Glutamatergic neuron (in vitro differentiated cells): ENCODE measurements around the gene NEAT1. TPM values are rescaled to one million over a fixed set of nuclear protein-coding genes. Genes with fewer than 3 reads are reported as not detected.
A peak's percentile ranks its signal among the peaks of the same experiment; 100 is the strongest.

Experiments used
- DNase-seq: peaks from one replicate; pipeline ENCODE4 v3.0.0; 2022
- H3K27ac Mint-ChIP-seq: one replicate; pipeline ENCODE4 v1.8.0; 2020; ENCODE audit warnings: mild to moderate bottlenecking, mixed read lengths, inconsistent platforms; ENCODE audit not compliant: unreplicated experiment
- H3K27me3 Mint-ChIP-seq: one replicate; pipeline ENCODE4 v1.8.0; 2020; ENCODE audit warnings: mild to moderate bottlenecking, moderate library complexity, mixed read lengths, inconsistent platforms; ENCODE audit not compliant: unreplicated experiment
- H3K36me3 Mint-ChIP-seq: one replicate; pipeline ENCODE4 v1.8.0; 2020; ENCODE audit warnings: mild to moderate bottlenecking, mixed read lengths, inconsistent platforms; ENCODE audit not compliant: unreplicated experiment
- H3K4me1 Mint-ChIP-seq: one replicate; pipeline ENCODE4 v1.8.0; 2020; ENCODE audit warnings: mild to moderate bottlenecking, low read depth, mixed read lengths, inconsistent platforms; ENCODE audit not compliant: unreplicated experiment
- H3K4me3 Mint-ChIP-seq: one replicate; pipeline ENCODE4 v1.8.0; 2020; ENCODE audit warnings: mild to moderate bottlenecking, mixed read lengths, inconsistent platforms; ENCODE audit not compliant: unreplicated experiment
- H3K9me3 Mint-ChIP-seq: one replicate; pipeline ENCODE4 v1.8.0; 2020; ENCODE audit warnings: mild to moderate bottlenecking, moderate library complexity, mixed read lengths, inconsistent platforms; ENCODE audit not compliant: unreplicated experiment
- CTCF ChIP-seq: fragments of 200-600 bp; sonication (generic); IDR thresholded peaks from one replicate; pipeline ENCODE4 v1.5.0; 2021; ENCODE audit not compliant: partially characterized antibody, unreplicated experiment
- total RNA-seq: library from RNA; stranded (reverse); fragmentation: NEBNext Ultra II Directional; extraction: Animal tissue kit (Norgen Biotek cat#: 25700); gene quantifications from one replicate; pipeline ENCODE4 v1.2.1, GENCODE V29; 2021; ENCODE audit not compliant: unreplicated experiment

Gene NEAT1
- total RNA-seq, 1 donor from 2014 or later = 107 TPM

GRCh38 chr11:65382804-65383368 is 39.7 kb upstream of the NEAT1 start:
- Mint-ChIP-seq H3K4me3 (peak overlapping the region; percentile 66), H3K36me3 (no peaks in the 10 kb centered on the region), H3K27ac (peak overlapping the region; percentile 33), H3K9me3 (peaks cover 3% of the 10 kb centered on the region), H3K27me3 (peaks cover 12% of the 10 kb centered on the region), H3K4me1 (peaks cover 6% of the 10 kb centered on the region)
- TF ChIP-seq CTCF = no peak
- DNase-seq = no peak

GRCh38 chr11:65383778-65384177 is 38.8 kb upstream of the NEAT1 start:
- peaks cover 12% of the 10 kb centered on the region for H3K27me3 Mint-ChIP-seq
- H3K4me3 Mint-ChIP-seq = no peak overlapping the region
- no peaks in the 10 kb centered on the region for H3K36me3 Mint-ChIP-seq
- no peak overlapping the region for H3K27ac Mint-ChIP-seq
- no peak for DNase-seq
- H3K4me1 Mint-ChIP-seq = peaks cover 6% of the 10 kb centered on the region
- H3K9me3 Mint-ChIP-seq = peaks cover 3% of the 10 kb centered on the region
- no peak for TF ChIP-seq CTCF

DNA sequence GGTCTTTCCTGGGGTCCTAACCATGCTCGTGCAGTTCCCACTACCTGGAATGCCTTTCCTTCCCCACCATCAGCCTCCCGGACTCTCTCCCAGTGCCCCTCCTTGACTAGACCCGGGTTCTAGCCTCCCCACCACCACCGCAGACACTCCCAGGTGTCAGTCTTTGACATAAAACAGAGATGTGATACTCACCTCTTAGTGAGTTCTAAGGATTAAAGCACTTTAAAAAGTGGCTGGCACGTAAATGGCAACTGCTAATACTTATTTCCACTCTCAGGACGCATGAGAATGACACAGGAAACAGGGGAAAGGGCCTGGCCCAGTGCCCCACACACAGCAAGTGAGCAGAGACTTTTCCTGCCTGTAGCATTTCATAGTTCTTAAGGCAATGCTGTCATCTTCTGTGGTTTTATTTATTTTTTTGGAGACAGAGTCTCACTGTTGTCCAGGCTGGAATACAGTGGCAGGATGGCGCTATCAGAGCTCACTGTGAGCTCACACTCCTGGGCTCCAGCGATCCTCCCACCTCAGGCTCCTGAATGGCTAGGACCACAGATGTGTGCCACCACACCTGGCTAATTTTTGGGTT is 38.2 kb upstream of the NEAT1 start:
- Mint-ChIP-seq H3K4me1 (peaks cover 6% of the 10 kb centered on the region), H3K9me3 (peaks cover 3% of the 10 kb centered on the region), H3K27ac (no peak overlapping the region), H3K36me3 (no peaks in the 10 kb centered on the region), H3K4me3 (no peak overlapping the region), H3K27me3 (peaks cover 12% of the 10 kb centered on the region)
- no peak for DNase-seq
- no peak for TF ChIP-seq CTCF

- Mint-ChIP-seq H3K4me3 (peak within 1 kb of the TSS; percentile 89), H3K36me3 (no peaks in the 10 kb centered on the region), H3K4me1 (peaks cover 6% of the 10 kb centered on the region), H3K9me3 (peaks cover 3% of the 10 kb centered on the region), H3K27ac (peak within 1 kb of the TSS; percentile 22), H3K27me3 (peaks cover 12% of the 10 kb centered on the region)
- no peak for TF ChIP-seq CTCF
- peak; percentile 90 for DNase-seq
Measured at GRCh38 chr11:65386307-65387140, 36.1 kb upstream of the NEAT1 start, which contains the start of gene FRMD8. Gene FRMD8, plus strand, starts transcription at chr11:65386637. Its CDS starts 400 bp downstream, at chr11:65387037.

DNA sequence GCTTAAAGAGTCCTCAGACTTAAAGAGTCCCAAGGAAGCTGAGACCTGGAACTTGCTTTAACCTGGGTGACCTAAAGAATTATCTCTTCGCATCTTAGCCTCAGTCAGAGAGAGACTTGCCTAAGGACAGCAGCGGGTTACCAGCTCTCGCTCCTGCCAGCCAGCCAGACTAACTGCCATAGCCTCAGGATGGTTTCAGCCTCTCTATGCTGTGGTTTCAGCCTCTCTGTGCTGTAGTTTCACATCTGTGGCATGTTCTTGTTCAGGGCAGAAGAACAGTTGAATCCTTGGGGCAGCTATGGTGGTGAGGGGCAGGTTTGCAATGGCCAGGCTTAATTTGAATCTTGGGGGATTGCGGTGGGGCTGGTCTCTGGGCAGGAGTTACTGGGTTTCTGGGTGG is 33.9 kb upstream of the NEAT1 start:
- no peak for DNase-seq
- no peak for TF ChIP-seq CTCF
- H3K4me1 Mint-ChIP-seq = no peaks in the 10 kb centered on the region
- peaks cover 5% of the 10 kb centered on the region for H3K9me3 Mint-ChIP-seq
- H3K36me3 Mint-ChIP-seq = no peaks in the 10 kb centered on the region
- no peak overlapping the region for H3K4me3 Mint-ChIP-seq
- H3K27me3 Mint-ChIP-seq = peaks cover 12% of the 10 kb centered on the region
- H3K27ac Mint-ChIP-seq = no peak overlapping the region
